Upper lobe of left lung (tissue), 6 donors: Measurements from ENCODE around the gene RPS5. TPM values are rescaled to one million over a fixed set of nuclear protein-coding genes. Genes with fewer than 3 reads are reported as not detected.
A peak's percentile ranks its signal among the peaks of the same experiment; 100 is the strongest.

Experiments used
- ATAC-seq, 2 donors: fragments of 200-7000 bp; cut with Tn5 transposase; one replicate each; pipeline ENCODE4 v1.9.1; 2022; ENCODE audit warnings: mild to moderate bottlenecking in 2 of 2, moderate library complexity in 2 of 2; ENCODE audit not compliant: low FRiP score in 2 of 2
- DNase-seq, 2 donors: peaks; one replicate each; pipeline ENCODE4 v3.0.0-alpha.2; 2019 to 2020
- H3K27ac ChIP-seq, 4 donors: fragments of 200-600 bp; sonication (generic); one replicate each; pipeline ENCODE4 v1.5.1; 2016 to 2019
- H3K27me3 ChIP-seq, 4 donors: fragments of 200-600 bp; sonication (generic); one replicate each; pipeline ENCODE4 v1.5.1; 2017 to 2019
- H3K36me3 ChIP-seq, 4 donors: fragments of 200-600 bp; sonication (generic); one replicate each; pipeline ENCODE4 v1.5.1; 2016 to 2019
- H3K4me1 ChIP-seq, 4 donors: fragments of 200-600 bp; sonication (generic); one replicate each; pipeline ENCODE4 v1.5.1; 2018 to 2019
- H3K4me3 ChIP-seq, 4 donors: fragments of 200-600 bp; sonication (generic); one replicate each; pipeline ENCODE4 v1.5.1; 2017 to 2019; ENCODE audit warnings: mild to moderate bottlenecking in 2 of 4, moderate library complexity in 1 of 4
- H3K9me3 ChIP-seq, 4 donors: fragments of 200-600 bp; sonication (generic); one replicate each; pipeline ENCODE4 v1.5.1; 2018 to 2019
- EP300 ChIP-seq, 4 donors: sonication (generic); formaldehyde crosslinking; IDR thresholded peaks; one replicate each; pipeline ENCODE4 v1.5.1; 2017; ENCODE audit warnings: antibody characterized with exemption in 4 of 4, control low read depth in 2 of 4
- POLR2A ChIP-seq, 4 donors: fragments of 450-650 bp; IDR thresholded peaks; one replicate each; pipeline ENCODE4 v1.5.1; 2016 to 2017; ENCODE audit warnings: antibody characterized with exemption in 4 of 4, mild to moderate bottlenecking in 2 of 4
- POLR2AphosphoS5 ChIP-seq, 2 donors: sonication (generic); formaldehyde crosslinking; IDR thresholded peaks; one replicate each; pipeline ENCODE4 v1.5.1; 2017; ENCODE audit warnings: antibody characterized with exemption in 2 of 2
- WGBS, 2 donors: methylation state at CpG; one replicate each; pipeline ENCODE4 v1.1.5; 2017 to 2018; 5-methylcytosine and 5-hydroxymethylcytosine counted together
- total RNA-seq, 6 donors: library from RNA; depleted of rRNA in 4 of 6; stranded (reverse); fragments of >200 nt in 4 of 6; gene quantifications; one replicate each; pipeline versions ENCODE4 v1.1.0 to v1.2.1, GENCODE V29; 2016 to 2021
- TF ChIP-seq, protein P1 (sequence below), 6 experiments: fragments of 450-650 bp in 4 of 6; fragments of 200-600 bp in 2 of 6; sonication (generic) in 2 of 6; IDR thresholded peaks; one replicate each; pipeline ENCODE4 v1.5.1; 2016 to 2019; ENCODE audit warnings: antibody characterized with exemption in 6 of 6
- donor health status: DM: no; HTN: no; CAD: no; lungs with moderate emphysema.
- donor health status: DM: no; HTN: yes; CAD: no; lungs with severe emphysema.

Gene RPS5
- total RNA-seq, 6 donors from 2014 or later, result 291 to 1,408 (median 829) TPM

- H3K27me3 ChIP-seq, result no peaks in the 10 kb centered on the region
- DNase-seq (no peak), ATAC-seq (peak; percentile 2 to 28)
- no peaks in the 10 kb centered on the region for H3K9me3 ChIP-seq
- TF ChIP-seq POLR2AphosphoS5 (IDR thresholded peaks at IDR 0.05), result no peak
- H3K36me3 ChIP-seq, result no peaks in the 10 kb centered on the region
- peak overlapping the region; percentile 78 to 93 (median 90) for H3K27ac ChIP-seq
- WGBS, 2 donors, result 20 to 23% methylated on average over 18 to 22 of the region's 22 CpGs
- H3K4me3 ChIP-seq, result peak overlapping the region; percentile 75 to 94 (median 82)
- peaks cover 20 to 29% (median 22%) of the 10 kb centered on the region in 4 donors for H3K4me1 ChIP-seq
These were observed 20.6 kb downstream of the RPS5 start for GRCh38 chr19:58407658-58408151.

- Histone ChIP-seq H3K4me1 (peaks cover 20 to 29% (median 22%) of the 10 kb centered on the region in 4 donors), H3K4me3 (peak within 1 kb of the TSS; percentile 75 to 94 (median 82)), H3K36me3 (no peaks in the 10 kb centered on the region), H3K27me3 (no peaks in the 10 kb centered on the region), H3K9me3 (no peaks in the 10 kb centered on the region), H3K27ac (peak within 1 kb of the TSS; percentile 78 to 93 (median 90))
- peak in 3 of 4 donors; percentile 47 to 91 (median 91) for TF ChIP-seq POLR2A (IDR thresholded peaks at IDR 0.05)
- peak; percentile 84 to 88 for TF ChIP-seq POLR2AphosphoS5 (IDR thresholded peaks at IDR 0.05)
- TF ChIP-seq, protein P1, sequence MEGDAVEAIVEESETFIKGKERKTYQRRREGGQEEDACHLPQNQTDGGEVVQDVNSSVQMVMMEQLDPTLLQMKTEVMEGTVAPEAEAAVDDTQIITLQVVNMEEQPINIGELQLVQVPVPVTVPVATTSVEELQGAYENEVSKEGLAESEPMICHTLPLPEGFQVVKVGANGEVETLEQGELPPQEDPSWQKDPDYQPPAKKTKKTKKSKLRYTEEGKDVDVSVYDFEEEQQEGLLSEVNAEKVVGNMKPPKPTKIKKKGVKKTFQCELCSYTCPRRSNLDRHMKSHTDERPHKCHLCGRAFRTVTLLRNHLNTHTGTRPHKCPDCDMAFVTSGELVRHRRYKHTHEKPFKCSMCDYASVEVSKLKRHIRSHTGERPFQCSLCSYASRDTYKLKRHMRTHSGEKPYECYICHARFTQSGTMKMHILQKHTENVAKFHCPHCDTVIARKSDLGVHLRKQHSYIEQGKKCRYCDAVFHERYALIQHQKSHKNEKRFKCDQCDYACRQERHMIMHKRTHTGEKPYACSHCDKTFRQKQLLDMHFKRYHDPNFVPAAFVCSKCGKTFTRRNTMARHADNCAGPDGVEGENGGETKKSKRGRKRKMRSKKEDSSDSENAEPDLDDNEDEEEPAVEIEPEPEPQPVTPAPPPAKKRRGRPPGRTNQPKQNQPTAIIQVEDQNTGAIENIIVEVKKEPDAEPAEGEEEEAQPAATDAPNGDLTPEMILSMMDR (IDR thresholded peaks at IDR 0.05), result peak in 2 of 6 experiments; percentile 8 to 14
- TF ChIP-seq EP300 (IDR thresholded peaks at IDR 0.05), result no peak
- peak; percentile 97 to 99 for ATAC-seq
- peak; percentile 96 to 99 for DNase-seq
- WGBS, 2 donors, result 0 to 1% methylated on average over 48 to 69 of the region's 100 CpGs
These were observed 21.3 kb downstream of the RPS5 start, which contains the start of gene ZNF584 for GRCh38 chr19:58408152-58409009. TSS of gene ZNF584 (plus strand) at chr19:58408649. CDS start at chr19:58409148, 499 bp downstream.

- Histone ChIP-seq H3K4me1 (peaks cover 20 to 29% (median 22%) of the 10 kb centered on the region in 4 donors), H3K27ac (peak overlapping the region; percentile 78 to 93 (median 90)), H3K9me3 (no peaks in the 10 kb centered on the region), H3K4me3 (peak overlapping the region; percentile 75 to 94 (median 82)), H3K36me3 (no peaks in the 10 kb centered on the region), H3K27me3 (no peaks in the 10 kb centered on the region)
- peak; percentile 13 to 21 for ATAC-seq
- 6% methylated on average over 20 to 34 of the region's 34 CpGs for WGBS, 2 donors
- TF ChIP-seq, protein P1 (IDR thresholded peaks at IDR 0.05), result no peak
- no peak for TF ChIP-seq POLR2A (IDR thresholded peaks at IDR 0.05)
- TF ChIP-seq EP300 (IDR thresholded peaks at IDR 0.05), result no peak
- TF ChIP-seq POLR2AphosphoS5 (IDR thresholded peaks at IDR 0.05), result no peak
- no peak for DNase-seq
These were observed 22.1 kb downstream of the RPS5 start for GRCh38 chr19:58409010-58409790.

DNA sequence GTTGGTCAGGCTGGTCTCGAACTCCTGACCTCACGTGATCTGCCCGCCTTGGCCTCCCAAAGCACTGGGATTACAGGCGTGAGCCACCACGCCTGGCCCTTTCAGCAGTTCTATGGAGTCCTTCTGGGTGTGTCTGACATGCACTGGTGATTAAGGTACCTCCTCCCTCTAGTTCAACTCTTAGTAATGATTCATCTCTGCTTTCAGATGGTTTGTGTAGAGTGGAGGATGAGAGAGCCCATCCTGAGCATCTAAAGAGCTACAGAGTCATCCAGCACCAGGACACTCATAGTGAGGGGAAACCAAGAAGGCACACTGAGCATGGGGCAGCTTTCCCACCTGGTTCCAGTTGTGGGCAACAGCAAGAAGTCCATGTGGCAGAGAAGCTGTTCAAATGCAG lies 29.5 kb downstream of the RPS5 start:
- ATAC-seq (no peak), DNase-seq (no peak)
- Histone ChIP-seq H3K36me3 (peaks cover 8 to 50% (median 39%) of the 10 kb centered on the region in 4 donors), H3K27ac (no peak overlapping the region), H3K9me3 (peaks cover 0 to 5% (median 0%) of the 10 kb centered on the region in 4 donors), H3K27me3 (no peaks in the 10 kb centered on the region), H3K4me3 (no peak overlapping the region), H3K4me1 (no peaks in the 10 kb centered on the region)
- TF ChIP-seq, protein P1 (IDR thresholded peaks at IDR 0.05), result no peak
- TF ChIP-seq POLR2A (IDR thresholded peaks at IDR 0.05) (no peak), EP300 (IDR thresholded peaks at IDR 0.05) (no peak), POLR2AphosphoS5 (IDR thresholded peaks at IDR 0.05) (no peak)
- 95 to 100% methylated on average over 5 of the region's 5 CpGs for WGBS, 2 donors

- DNase-seq (no peak), ATAC-seq (no peak)
- Histone ChIP-seq H3K27ac (no peak overlapping the region), H3K27me3 (no peaks in the 10 kb centered on the region), H3K36me3 (peaks cover 8 to 53% (median 39%) of the 10 kb centered on the region in 4 donors), H3K4me1 (no peaks in the 10 kb centered on the region), H3K4me3 (no peak overlapping the region), H3K9me3 (peaks cover 0 to 5% (median 0%) of the 10 kb centered on the region in 4 donors)
- 93 to 98% methylated on average over 7 of the region's 7 CpGs for WGBS, 2 donors
- TF ChIP-seq EP300 (IDR thresholded peaks at IDR 0.05) (no peak), POLR2A (IDR thresholded peaks at IDR 0.05) (no peak), POLR2AphosphoS5 (IDR thresholded peaks at IDR 0.05) (no peak)
- TF ChIP-seq, protein P1 (IDR thresholded peaks at IDR 0.05), result no peak
These were observed 30.0 kb downstream of the RPS5 start for GRCh38 chr19:58417071-58417470.
